Transverse colon (tissue), 4 donors: ENCODE measurements around the gene IKZF1.

Experiments
- EP300 ChIP-seq: sonication (generic); formaldehyde crosslinking; IDR thresholded peaks from one replicate; pipeline ENCODE4 v1.6.1; 2017; ENCODE audit warnings: antibody characterized with exemption, low read depth
- POLR2AphosphoS5 ChIP-seq, 3 donors: sonication (generic); formaldehyde crosslinking; IDR thresholded peaks; one replicate each; pipeline ENCODE4 v1.6.1; 2016; ENCODE audit warnings: antibody characterized with exemption in 3 of 3
- TF ChIP-seq, protein P1 (sequence below), 5 experiments: fragments of 200-600 bp in 3 of 5; fragments of 450-650 bp in 2 of 5; sonication (generic) in 3 of 5; IDR thresholded peaks; 1 replicate in 2 of 5; 2 replicates in 3 of 5; pipeline ENCODE4 v1.5.1; 2016 to 2017; ENCODE audit warnings: antibody characterized with exemption in 5 of 5, inconsistent platforms in 3 of 5, mild to moderate bottlenecking in 2 of 5, moderate library complexity in 1 of 5

DNA sequence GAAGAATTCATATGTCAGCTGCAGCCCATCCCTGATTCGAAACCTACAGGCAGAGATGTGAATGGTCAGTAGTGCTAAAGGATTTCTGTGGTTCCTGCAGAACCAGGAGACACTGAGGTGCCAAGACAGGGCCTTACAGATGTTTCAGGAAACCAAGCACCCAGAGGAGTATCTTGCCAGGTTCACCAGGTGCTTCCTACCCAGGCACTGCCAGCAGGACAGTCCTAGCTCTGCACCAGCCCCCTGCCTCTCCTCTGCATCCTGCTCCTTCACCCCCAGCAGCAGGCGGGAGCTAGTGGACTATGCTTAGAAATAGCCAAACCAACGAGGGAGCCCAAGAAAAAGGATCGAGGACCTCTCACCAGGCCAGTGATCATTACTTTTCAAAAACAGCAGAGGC lies 4.2 kb upstream of the IKZF1 start:
- TF ChIP-seq, protein P1, sequence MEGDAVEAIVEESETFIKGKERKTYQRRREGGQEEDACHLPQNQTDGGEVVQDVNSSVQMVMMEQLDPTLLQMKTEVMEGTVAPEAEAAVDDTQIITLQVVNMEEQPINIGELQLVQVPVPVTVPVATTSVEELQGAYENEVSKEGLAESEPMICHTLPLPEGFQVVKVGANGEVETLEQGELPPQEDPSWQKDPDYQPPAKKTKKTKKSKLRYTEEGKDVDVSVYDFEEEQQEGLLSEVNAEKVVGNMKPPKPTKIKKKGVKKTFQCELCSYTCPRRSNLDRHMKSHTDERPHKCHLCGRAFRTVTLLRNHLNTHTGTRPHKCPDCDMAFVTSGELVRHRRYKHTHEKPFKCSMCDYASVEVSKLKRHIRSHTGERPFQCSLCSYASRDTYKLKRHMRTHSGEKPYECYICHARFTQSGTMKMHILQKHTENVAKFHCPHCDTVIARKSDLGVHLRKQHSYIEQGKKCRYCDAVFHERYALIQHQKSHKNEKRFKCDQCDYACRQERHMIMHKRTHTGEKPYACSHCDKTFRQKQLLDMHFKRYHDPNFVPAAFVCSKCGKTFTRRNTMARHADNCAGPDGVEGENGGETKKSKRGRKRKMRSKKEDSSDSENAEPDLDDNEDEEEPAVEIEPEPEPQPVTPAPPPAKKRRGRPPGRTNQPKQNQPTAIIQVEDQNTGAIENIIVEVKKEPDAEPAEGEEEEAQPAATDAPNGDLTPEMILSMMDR (IDR thresholded peaks at IDR 0.05) = no peak
- TF ChIP-seq POLR2AphosphoS5 (IDR thresholded peaks at IDR 0.05) (no peak), EP300 (no peak)
